Neural cell (in vitro differentiated cells): ENCODE results near the gene AGTRAP. TPM values are rescaled to one million over a fixed set of nuclear protein-coding genes. Genes with fewer than 3 reads are reported as not detected.

ENCODE experiments used
- H2AFZ ChIP-seq: fragments of 200-600, 300-800 bp; sonication (generic), shearing (Covaris generic); 2 replicates; pipeline ENCODE4 v1.6.0; 2014; ENCODE audit warnings: low read depth, mild to moderate bottlenecking, antibody characterized with exemption, low read length, moderate library complexity
- H3F3A ChIP-seq: fragments of 200-600 bp; shearing (Covaris generic); 2 replicates; pipeline ENCODE4 v1.6.1; 2016; ENCODE audit warnings: mild to moderate bottlenecking, moderate library complexity, mixed read lengths, antibody characterized with exemption, low read length; ENCODE audit not compliant: insufficient read depth, poor library complexity, severe bottlenecking
- H3K27ac ChIP-seq: fragments of 200-600, 300-800 bp; sonication (generic), shearing (Covaris generic); 2 replicates; pipeline ENCODE4 v1.5.1; 2014; ENCODE audit warnings: mild to moderate bottlenecking, low read length, moderate library complexity
- H3K27me3 ChIP-seq: fragments of 300-800, 200-600 bp; sonication (generic), shearing (Covaris generic); 2 replicates; pipeline ENCODE4 v1.6.0; 2014; ENCODE audit warnings: mild to moderate bottlenecking, low read depth, low read length, moderate library complexity; ENCODE audit not compliant: insufficient read depth
- H3K36me3 ChIP-seq: fragments of 300-800, 200-600 bp; sonication (generic), shearing (Covaris generic); 2 replicates; pipeline ENCODE4 v1.5.1; 2014; ENCODE audit warnings: mild to moderate bottlenecking, antibody characterized with exemption, low read length, moderate library complexity; ENCODE audit not compliant: insufficient read depth
- H3K4me2 ChIP-seq: fragments of 300-800, 200-600 bp; sonication (generic), shearing (Covaris generic); 2 replicates; pipeline ENCODE4 v1.6.0; 2014; ENCODE audit warnings: mild to moderate bottlenecking, low read length
- H3K4me3 ChIP-seq: fragments of 300-800, 200-600 bp; sonication (generic), shearing (Covaris generic); 2 replicates; pipeline ENCODE4 v1.5.1; 2014; ENCODE audit warnings: mild to moderate bottlenecking, low read length, moderate library complexity
- H3K79me2 ChIP-seq: fragments of 200-600 bp; shearing (Covaris generic); replicated peaks from 2 replicates; pipeline ENCODE4 v1.6.0; 2014; ENCODE audit warnings: mild to moderate bottlenecking, low read length, moderate library complexity; ENCODE audit not compliant: insufficient read depth
- H3K9ac ChIP-seq: fragments of 300-800, 200-600 bp; sonication (generic), shearing (Covaris generic); 2 replicates; pipeline ENCODE4 v1.6.1; 2016; ENCODE audit warnings: mild to moderate bottlenecking, low read length, mixed read lengths
- H3K9me2 ChIP-seq: fragments of 200-600 bp; shearing (Covaris generic); 2 replicates; pipeline ENCODE4 v1.6.1; 2016; ENCODE audit warnings: mild to moderate bottlenecking, low read length, mixed read lengths; ENCODE audit not compliant: insufficient read depth
- H3K9me3 ChIP-seq: fragments of 200-600, 300-800 bp; sonication (generic), shearing (Covaris generic); 2 replicates; pipeline ENCODE4 v1.6.1; 2016; ENCODE audit warnings: mild to moderate bottlenecking, mixed run types, low read length, moderate library complexity, mixed read lengths
- H4K20me1 ChIP-seq: fragments of 200-600 bp; shearing (Covaris generic); 2 replicates; pipeline ENCODE4 v1.6.1; 2016; ENCODE audit warnings: mild to moderate bottlenecking, mixed run types; ENCODE audit not compliant: insufficient read depth
- CTCF ChIP-seq: fragments of 450-650 bp; IDR thresholded peaks from 2 replicates; pipeline ENCODE4 v1.5.1; 2014; ENCODE audit warnings: antibody characterized with exemption, mild to moderate bottlenecking, moderate library complexity; ENCODE audit not compliant: poor library complexity, severe bottlenecking
- EP300 ChIP-seq: fragments of 450-650 bp; conservative IDR thresholded peaks from 2 replicates; pipeline ENCODE4 v1.6.1; 2014; ENCODE audit warnings: antibody characterized with exemption, mild to moderate bottlenecking, moderate library complexity; ENCODE audit not compliant: poor library complexity, severe bottlenecking
- EZH2 ChIP-seq: fragments of 200-600, 300-800 bp; shearing (Covaris generic), sonication (generic); IDR thresholded peaks from 2 replicates; pipeline ENCODE4 v1.6.1; 2014; ENCODE audit warnings: antibody characterized with exemption, low read length, borderline replicate concordance, mild to moderate bottlenecking; ENCODE audit not compliant: insufficient read depth, poor library complexity, severe bottlenecking
- MXI1 ChIP-seq: fragments of 450-650 bp; conservative IDR thresholded peaks from 2 replicates; pipeline ENCODE4 v1.6.1; 2014; ENCODE audit warnings: antibody characterized with exemption, mild to moderate bottlenecking; ENCODE audit not compliant: poor library complexity, severe bottlenecking
- POLR2AphosphoS5 ChIP-seq: IDR thresholded peaks from 2 replicates; pipeline ENCODE4 v1.6.1; 2012
- RAD21 ChIP-seq: fragments of 450-650 bp; conservative IDR thresholded peaks from 2 replicates; pipeline ENCODE4 v1.6.1; 2014; ENCODE audit warnings: antibody characterized with exemption, mild to moderate bottlenecking, moderate library complexity
- REST ChIP-seq: IDR thresholded peaks from 2 replicates; pipeline ENCODE4 v1.6.1; 2012; ENCODE audit warnings: borderline replicate concordance
- SMC3 ChIP-seq: fragments of 450-650 bp; conservative IDR thresholded peaks from 2 replicates; pipeline ENCODE4 v1.6.1; 2014; ENCODE audit warnings: antibody characterized with exemption, mild to moderate bottlenecking, moderate library complexity; ENCODE audit not compliant: poor library complexity
- TAF1 ChIP-seq: IDR thresholded peaks from 2 replicates; pipeline ENCODE4 v1.6.1; 2012; ENCODE audit warnings: low read depth
- polyA plus RNA-seq: library from polyadenylated mRNA; depleted of rRNA; stranded (reverse); fragments of >200 nt; gene quantifications from 2 replicates; pipeline ENCODE4 v1.2.3, GENCODE V29; 2014

AGTRAP gene
- polyA plus RNA-seq, 1 donor from 2014 or later = 4.4 TPM

GRCh38 chr1:11778336-11778735, 42.4 kb downstream of the AGTRAP start:
- Histone ChIP-seq H2AFZ (no peak overlapping the region), H3K36me3 (no peaks in the 10 kb centered on the region), H3K79me2 (no peaks in the 10 kb centered on the region), H4K20me1 (no peaks in the 10 kb centered on the region), H3F3A (no peaks in the 10 kb centered on the region), H3K9me3 (no peaks in the 10 kb centered on the region), H3K9me2 (no peaks in the 10 kb centered on the region), H3K4me2 (no peak overlapping the region), H3K4me3 (no peak overlapping the region), H3K9ac (no peak overlapping the region), H3K27me3 (no peaks in the 10 kb centered on the region), H3K27ac (no peak overlapping the region)
- TF ChIP-seq RAD21 (no peak), EZH2 (no peak), EP300 (no peak), POLR2AphosphoS5 (no peak), SMC3 (no peak), MXI1 (no peak), TAF1 (no peak)

- no peaks in the 10 kb centered on the region for H4K20me1 ChIP-seq
- H3F3A ChIP-seq = no peaks in the 10 kb centered on the region
- no peak overlapping the region for H3K4me2 ChIP-seq
- H3K79me2 ChIP-seq = no peaks in the 10 kb centered on the region
- no peak overlapping the region for H3K4me3 ChIP-seq
- no peaks in the 10 kb centered on the region for H3K9me2 ChIP-seq
- no peak overlapping the region for H2AFZ ChIP-seq
- H3K9ac ChIP-seq = no peak overlapping the region
- no peaks in the 10 kb centered on the region for H3K9me3 ChIP-seq
- TF ChIP-seq TAF1 = no peak
- no peak for TF ChIP-seq EZH2
- TF ChIP-seq POLR2AphosphoS5 = no peak
- no peak for TF ChIP-seq REST
- TF ChIP-seq EP300 = no peak
- TF ChIP-seq MXI1 = no peak
- TF ChIP-seq SMC3 = no peak
- TF ChIP-seq RAD21 = no peak
- TF ChIP-seq CTCF = no peak
- H3K27ac ChIP-seq = no peak overlapping the region
- no peaks in the 10 kb centered on the region for H3K36me3 ChIP-seq
- H3K27me3 ChIP-seq = no peaks in the 10 kb centered on the region
Observed at GRCh38 chr1:11778844-11779623, 43.1 kb downstream of the AGTRAP start.
